GM19395 (cell line): ENCODE measurements around the gene CHD6.
"Not testable (repeated sequence)": the region's sequence is repeated elsewhere in the genome, so short reads cannot be mapped to it uniquely, and the experiment has no call there.

Experiments used
- ATAC-seq: cut with Tn5 transposase; IDR thresholded peaks from one replicate; pipeline ENCODE4 v1.9.1; 2021; ENCODE audit warnings: mild to moderate bottlenecking, moderate library complexity; ENCODE audit not compliant: unreplicated experiment

Gene CHD6

DNA sequence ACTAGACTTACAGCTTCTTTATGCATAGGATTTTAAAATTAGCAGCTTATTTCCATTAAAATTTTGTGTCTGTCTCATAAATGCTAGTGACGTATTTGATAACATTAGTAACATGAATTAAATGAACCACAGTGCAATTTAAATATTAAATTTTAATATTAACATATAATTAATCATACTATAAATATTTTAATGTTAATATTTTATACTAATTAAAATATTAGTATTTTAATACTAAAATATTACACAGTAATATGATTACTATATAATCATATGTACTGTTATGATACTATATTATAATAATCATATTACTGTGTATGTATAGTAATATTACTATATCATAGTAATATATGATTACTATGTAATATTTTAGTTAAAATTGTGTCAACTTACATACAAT lies 73.7 kb downstream of the CHD6 start:
- no peak for ATAC-seq

DNA sequence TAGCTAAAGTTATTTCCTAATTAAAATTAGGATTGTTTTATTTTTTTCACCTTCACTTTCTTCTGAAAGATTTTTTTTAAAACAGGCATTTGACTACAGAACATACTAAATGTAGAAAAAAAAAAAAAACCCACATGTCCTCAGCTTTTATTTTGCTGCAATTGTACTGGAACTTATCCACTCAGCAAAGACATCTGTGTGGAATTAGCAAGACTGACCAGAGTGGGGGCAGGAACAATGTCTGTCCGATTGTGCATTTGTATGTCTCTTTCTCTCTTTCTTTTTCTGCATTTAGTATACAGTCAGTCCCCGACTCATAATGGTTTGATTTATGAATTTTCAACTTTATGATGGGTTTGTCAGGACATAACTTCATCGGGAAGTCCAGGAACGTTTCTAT lies 77.3 kb downstream of the CHD6 start:
- ATAC-seq = no peak

DNA sequence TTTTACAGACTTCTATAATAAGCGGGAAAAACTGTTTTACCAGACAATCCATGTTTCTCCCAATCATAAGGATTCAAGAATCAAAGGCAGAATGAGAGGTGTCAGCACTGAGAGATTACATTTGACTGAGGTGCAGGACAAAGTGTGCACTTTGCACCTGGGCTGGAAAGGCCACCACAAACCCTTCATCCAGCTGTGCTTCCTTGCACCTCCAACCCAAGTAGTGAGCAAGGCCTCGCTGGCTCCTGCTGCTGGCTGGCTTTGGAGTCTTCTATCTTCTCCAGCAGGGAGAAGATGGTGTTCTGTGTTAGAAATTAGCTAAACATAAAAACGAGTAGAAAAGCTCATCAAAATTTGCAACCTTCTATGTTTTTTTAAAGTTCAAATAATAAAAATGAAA lies 77.7 kb downstream of the CHD6 start:
- ATAC-seq = no peak

DNA sequence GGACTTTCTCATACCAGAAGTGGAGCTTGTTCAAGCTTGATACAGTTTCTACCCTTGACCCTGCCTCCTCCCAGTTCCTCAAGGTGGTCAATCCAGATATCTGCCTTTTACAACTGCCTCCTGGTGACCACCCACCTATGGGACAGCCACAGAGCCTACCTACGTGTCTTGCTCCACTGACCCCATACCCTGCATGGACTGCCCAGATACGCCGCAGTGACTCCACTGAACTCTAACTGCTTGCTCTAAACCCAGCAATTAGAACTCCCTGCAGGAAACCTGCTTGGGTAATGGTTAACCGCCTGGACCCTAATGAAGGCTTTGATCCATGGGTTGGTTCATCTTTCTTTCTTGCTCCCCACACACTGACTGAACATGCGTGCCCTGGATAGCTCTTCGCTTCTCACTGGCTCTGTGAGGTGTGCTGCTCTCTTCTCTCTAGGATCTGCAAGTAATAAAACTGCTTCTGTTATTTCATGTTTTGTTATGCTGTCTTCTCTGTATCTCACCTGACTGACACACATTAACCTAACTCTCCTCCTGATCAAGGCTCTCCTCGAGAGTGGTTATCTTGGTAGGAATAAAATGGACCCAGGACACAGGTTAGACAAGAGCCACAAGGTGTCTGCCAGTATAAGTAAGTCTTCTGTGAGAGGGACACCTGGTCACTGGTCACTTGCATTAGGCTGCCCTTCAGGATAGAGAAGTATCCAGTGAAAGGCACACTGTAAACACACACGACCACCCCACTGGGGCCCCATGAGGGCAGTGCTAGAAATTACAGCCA lies 79.2 kb downstream of the CHD6 start:
- ATAC-seq = no peak

DNA sequence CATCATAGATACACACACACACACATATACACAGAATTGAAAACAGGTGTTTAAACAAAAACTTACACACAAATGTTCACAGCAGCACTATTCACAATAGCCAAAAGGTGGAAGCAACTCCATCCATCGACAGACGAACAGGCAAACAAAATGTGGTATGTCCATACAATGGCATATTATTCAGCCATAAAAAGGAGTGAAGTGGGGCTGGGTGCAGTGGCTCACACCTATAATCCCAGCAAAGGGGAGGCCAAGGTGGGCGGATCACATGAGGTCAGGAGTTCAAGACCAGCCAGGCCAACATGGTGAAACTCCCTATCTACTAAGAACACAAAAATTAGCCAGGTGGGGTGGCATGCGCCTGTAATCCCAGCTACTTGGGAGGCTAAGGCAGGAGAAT lies 80.3 kb downstream of the CHD6 start:
- no peak for ATAC-seq

DNA sequence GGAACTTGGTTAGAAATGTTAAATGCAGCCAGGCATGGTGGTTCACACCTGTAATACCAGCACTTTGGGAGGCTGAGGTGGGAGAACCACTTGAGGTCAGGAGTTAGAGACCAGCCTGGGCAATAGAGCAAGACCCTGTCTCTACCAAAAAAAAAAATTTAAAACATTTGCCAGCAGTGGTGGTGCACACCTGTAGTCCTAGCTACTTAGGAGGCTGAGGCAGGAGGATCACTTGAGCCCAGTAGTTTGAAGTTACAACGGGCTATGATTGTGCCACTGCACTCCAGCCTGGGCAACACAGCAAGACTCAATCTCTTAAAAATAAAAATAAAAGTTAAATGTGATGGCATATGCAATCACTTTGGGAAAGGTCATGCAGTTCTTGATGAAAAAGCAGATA lies 82.6 kb downstream of the CHD6 start:
- ATAC-seq = not testable (repeated sequence)

DNA sequence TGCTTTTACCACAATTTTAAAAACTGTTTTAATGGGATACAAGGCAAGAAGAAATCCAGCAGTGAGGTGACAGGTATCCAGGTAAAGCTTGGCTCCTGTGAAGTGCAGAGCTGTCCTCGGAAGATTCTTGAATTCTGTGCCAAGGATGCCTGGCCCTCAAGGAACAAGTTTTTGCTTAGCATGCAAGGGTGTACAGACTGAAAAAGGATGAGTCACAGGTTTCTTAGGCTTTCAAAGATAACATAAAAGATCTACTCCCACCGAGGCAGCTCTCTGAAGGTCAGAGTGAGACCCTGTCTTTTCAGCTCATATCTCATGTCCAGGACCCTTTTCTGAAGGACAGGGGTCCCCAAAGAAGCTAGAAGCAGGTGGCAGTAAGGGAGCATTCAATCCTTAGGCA lies 83.3 kb downstream of the CHD6 start:
- no peak for ATAC-seq

DNA sequence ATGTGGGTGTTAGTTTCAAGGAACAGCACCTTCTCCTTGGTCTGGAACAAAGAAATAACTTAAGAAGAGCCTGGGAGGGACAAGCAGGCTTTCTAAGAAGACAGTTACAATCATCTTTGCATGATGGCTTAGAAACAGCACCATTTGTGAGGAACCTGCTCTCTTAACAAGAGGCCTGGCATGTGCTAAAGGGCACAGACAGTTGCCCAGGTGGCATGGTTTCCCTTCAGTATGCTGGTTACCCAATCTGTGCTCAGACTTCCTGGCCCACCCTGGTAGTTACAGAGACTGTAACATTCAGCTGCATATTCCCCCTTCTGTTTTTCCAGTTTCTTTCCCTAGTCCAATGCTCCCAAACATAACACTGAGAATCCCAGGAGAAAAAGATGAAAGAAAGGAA lies 84.0 kb downstream of the CHD6 start:
- no peak for ATAC-seq

DNA sequence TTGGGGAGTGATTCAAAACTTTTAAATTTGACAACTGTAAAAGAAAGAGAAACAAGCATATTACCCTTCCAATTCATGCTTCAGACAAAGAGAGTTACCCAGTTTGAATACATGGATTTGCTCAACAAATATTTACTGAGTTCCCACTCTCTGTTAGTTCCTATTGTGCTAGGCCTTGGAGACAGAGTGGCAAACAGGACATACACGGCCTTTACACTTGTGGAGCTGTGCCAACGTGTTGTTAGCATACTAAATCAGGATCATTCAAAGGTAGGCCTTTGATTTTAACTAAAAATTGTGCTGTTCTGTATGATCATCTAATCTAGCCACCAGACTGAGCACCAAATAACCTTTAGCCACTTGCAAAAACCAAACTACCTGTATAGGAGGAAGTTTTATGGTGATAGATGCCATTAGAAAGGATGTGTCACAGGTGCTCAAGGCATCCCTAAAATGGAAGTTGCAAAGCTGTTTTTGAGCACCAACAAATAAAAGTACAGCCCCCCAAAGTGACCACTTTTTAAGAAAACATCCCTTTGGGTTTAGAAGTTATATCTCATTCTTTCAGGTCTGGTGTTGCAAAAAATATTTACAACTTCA lies 84.5 kb downstream of the CHD6 start:
- no peak for ATAC-seq

DNA sequence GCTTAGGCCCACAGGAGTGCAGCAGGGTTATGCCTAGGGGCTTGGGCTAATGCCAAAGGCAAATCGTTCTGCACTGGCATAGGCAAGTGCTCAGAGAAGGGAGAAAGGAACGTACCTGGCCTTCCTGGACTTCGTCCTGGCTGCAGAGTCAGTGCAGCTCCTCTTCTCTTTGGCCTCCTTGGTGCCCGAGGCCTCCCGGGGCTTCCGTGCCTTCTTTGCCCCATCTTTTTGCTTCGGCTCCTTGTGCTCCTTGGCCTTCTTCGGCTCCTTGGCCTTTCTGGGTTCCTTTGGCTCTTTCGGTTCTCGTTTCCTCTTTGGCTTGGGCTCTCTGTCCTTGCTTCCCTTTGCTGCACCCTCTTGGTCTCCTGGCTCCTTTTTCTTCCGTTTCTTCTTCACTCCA lies 85.2 kb downstream of the CHD6 start:
- ATAC-seq = no peak

DNA sequence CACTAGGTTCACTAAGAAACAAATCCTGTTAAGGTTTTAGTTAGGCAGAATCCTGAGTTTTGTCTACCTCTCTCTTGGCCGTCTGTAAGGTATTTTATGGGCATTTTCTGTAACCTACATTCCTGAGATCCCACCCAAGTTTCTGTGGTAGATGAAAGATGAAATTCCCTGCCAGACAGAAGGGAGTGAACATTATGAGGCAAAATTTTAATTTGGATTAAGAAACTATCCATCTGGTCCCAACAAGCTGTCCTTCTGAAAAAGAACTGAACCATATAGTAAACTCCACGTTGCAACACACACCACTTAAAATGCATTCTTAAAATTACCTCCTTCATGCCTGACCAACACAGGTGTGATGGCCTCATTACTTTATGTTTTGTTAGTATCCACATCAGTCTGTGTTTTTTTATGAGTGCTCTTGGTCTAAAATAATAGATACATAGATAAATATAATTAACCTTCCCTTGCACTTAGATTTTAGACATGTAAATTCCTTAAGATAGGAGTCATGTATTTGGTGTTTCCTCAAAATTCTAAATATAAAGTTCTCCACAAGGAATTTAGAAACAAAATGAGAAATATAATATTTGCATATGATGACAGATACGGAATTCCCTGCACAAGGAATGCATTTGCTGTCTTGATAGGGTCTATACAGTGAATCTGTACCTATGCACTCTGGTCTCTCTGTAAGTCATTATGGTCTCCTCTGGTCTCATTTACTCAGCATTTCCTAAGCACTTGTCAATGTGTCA lies 86.5 kb downstream of the CHD6 start:
- no peak for ATAC-seq

DNA sequence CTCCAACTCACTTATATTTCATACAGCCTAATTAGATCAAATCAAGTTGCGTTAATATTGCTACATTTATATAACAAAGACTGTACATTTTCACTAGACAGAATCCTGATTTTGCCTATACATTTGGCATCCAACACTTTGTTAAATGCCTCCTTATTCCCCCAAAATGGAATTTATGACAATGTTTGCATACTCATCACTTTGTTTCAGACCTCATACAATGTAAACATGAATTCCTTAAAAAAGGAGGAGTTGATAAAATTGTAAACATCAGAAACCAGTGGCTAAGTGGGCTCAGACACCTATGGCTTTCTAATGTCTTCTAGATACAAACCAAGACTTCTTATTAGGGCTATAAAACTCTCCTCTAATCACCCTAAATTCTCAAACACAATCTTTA lies 87.3 kb downstream of the CHD6 start:
- no peak for ATAC-seq

DNA sequence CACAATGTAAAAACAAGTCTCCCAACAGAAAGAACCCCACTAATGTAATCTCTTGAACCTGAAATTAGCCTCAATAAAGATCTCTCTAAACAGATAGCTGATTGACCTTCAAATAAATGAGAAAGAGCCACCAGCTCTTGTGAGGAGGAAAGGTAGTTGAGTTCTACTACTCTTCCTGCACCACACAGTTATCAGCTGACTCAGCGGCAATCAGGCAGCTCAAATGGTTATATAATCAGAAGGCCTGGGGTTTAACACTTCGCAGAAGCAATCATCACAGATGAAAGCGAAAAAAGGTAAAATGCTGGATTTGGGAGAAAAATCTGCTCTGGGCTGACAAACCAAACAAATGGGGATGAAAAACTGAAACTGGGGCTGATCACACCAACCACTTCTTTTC lies 91.8 kb downstream of the CHD6 start:
- no peak for ATAC-seq

DNA sequence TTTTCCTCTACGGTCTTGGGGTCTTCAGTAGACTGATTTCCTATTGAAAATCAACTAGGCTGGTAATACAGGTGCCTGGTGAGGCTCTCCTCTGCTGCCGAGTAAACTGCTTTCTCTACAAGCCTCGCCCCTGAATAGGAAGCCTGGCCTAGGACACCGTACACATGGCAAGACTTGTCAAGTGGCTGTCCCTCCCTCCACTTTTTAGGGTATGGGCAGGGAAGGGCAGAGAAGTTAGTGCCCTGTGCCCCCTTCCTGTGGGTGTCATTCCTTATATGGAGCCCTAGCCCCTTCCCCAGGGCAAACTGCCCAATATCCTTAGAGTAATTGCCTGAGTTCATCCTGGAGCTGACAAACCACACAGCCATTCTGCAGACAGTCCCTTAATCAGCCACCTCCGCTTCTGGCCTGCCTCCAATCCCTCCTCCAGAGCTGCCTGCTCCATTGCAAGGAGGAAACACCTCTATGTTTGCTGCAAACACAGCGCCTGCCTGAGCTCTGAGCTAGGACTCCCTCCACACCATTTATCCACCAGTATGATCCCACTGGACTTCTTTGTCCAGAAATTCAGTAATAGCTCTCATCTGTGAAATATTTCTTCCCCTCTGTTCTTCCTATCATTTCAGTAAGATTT lies 93.1 kb downstream of the CHD6 start:
- ATAC-seq = no peak

DNA sequence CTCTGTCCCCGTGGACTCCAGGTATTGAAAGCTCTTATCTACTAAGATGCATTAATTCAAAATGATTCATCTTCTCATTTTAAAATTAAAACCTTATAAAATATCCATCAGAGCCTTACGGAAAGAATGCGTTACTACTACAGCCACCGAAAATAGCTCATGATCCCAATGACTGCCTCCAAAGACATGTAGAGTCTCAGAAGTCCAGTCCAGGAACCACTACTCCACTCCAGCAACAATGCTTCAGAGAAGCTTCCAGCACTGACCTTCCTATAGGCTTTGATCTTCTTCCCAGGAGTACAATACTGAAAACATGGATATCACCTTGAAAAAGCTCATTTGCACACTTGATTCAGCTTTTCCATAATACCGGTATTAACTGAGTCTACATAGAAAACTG lies 94.3 kb downstream of the CHD6 start:
- ATAC-seq = no peak

DNA sequence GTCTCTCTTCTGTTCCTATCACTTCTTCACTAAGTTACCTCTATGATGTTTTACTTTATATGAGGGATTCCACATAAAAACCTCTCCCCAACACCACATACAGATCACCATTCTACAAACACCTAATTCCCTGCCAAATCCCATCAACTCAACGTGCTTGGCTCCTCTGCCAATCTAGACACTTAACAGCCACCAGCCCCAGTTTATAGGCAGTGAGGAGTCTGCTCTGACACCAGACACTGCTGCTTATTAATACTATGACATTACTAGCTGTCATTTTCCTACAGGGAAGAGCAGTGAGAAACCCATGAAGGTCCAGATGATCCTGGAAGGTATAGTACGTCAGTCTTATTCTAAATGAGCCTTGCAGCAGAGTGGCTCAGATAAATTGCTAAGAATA lies 104.3 kb downstream of the CHD6 start:
- ATAC-seq = no peak

DNA sequence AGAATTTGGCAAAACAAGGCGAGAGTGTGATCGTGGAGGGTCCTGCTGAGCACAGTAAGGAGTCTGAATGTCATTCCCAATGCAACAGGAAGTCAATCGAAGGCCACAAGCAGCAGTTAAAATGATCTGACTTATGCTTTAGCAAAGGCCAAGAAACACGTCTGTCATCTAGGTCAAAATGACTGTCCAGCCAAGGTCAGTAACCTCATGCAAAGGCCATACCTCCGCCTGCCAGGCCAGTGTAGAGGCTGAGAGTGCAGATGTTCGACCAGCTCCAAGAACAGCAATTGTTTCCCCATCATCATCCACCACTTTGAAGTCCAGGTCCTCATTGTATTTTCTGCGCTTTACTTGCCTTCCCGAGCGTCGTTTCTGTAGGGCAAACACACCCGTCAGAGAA lies 105.6 kb downstream of the CHD6 start:
- ATAC-seq = no peak

DNA sequence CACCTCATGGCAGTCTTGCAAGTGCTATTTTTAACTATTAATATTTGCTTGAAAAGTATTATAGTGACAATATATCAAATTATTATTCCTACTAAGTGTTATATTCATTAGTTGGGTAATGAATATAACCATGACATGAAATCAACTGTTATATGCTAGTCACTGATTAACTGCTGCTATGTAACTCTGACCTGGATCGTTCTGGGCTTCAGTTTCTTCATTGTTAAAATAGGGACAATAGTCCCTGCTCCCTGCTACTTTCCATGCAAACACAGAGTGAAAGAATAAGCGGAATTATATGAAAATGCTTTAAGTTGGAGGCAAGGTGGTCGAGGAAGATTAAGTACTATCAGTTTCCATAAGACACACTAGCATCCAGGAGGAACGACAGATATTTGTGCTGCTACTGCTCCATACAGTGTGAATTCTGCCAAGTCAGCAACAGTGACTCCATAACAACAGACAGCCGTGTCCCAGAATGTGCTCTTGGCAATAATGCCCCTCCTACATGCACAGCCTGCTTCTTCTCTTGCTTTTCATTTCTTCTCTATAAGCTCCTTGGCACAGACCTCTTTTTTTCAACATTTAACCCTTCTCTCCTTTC lies 107.2 kb downstream of the CHD6 start:
- ATAC-seq = no peak

DNA sequence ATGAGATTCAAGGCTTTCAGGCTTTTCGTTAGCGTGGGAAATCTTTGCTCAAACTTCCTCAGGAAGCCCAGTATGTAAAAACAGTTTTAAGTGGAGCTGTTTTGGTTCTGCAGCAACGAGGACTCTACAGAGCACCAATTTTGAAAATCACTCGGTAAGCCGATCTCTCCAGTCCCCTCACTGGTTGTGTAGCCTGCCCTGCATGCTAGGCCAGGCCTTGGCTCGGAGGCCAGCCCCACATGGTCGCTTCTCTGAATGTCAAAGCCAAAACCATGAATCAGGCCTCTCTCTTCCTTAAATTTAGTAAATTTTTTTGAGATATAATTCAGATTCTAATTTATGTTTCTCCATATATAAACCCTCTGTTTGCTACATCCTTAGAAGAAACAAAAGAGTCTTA lies 108.0 kb downstream of the CHD6 start:
- ATAC-seq = no peak

DNA sequence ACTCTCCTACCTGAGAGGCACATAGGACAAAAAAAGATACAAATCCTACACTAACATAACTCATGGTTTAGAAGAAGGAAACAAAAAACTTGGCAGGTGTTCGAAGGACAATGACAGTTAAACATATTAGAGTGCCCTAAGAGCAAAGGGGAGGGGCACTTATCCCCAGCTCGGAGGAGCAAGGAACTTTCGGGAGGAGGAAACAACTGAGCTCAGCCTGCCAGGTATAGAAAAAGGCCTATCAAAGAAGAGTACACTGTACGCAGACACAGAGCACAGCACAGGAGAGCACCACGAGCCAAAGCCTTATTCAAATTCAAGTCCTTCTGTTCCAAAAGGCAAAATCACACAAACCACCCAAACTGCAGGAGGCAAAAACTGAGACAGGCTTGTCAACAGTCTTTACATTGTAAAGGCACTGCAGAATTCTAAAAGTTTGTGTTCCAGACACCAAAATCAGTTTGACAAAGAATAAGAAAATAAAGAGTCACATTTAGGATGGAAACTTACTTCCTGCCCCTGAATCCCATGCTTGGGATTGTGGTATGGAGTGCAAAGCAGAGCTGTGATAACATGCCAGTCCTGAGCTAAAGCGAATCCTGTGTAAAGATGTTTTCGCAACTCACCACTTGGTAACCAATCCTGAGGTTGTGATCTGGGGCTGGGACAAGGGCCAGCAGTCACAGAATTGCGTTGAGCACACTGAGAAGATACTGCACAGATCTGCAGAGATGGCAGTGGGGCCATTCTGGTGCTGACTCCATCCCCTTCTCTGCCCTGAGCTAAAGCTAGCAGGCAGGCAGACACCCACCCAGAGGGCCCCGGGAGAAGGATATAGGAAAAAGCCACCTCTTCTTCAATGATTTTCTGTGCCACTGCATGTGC lies 108.6 kb downstream of the CHD6 start:
- no peak for ATAC-seq
